Fibroblast of lung (primary cell): ENCODE measurements around the gene CTNND1.

Experiments
- EZH2 ChIP-seq: IDR thresholded peaks from 2 replicates; pipeline ENCODE4 v1.5.1; 2012; ENCODE audit warnings: low read length, control low read depth, mild to moderate bottlenecking; ENCODE audit errors: missing control alignments
- TF ChIP-seq, protein P1 (sequence below), 2 donors: IDR thresholded peaks in 1 of 2; conservative IDR thresholded peaks in 1 of 2; 1 replicate in 1 of 2; 2 replicates in 1 of 2; pipeline ENCODE4 v1.5.1; 2011 to 2012; ENCODE audit warnings: low read length in 2 of 2, control low read depth in 1 of 2, inconsistent platforms in 1 of 2, low read depth in 1 of 2, mild to moderate bottlenecking in 1 of 2

DNA sequence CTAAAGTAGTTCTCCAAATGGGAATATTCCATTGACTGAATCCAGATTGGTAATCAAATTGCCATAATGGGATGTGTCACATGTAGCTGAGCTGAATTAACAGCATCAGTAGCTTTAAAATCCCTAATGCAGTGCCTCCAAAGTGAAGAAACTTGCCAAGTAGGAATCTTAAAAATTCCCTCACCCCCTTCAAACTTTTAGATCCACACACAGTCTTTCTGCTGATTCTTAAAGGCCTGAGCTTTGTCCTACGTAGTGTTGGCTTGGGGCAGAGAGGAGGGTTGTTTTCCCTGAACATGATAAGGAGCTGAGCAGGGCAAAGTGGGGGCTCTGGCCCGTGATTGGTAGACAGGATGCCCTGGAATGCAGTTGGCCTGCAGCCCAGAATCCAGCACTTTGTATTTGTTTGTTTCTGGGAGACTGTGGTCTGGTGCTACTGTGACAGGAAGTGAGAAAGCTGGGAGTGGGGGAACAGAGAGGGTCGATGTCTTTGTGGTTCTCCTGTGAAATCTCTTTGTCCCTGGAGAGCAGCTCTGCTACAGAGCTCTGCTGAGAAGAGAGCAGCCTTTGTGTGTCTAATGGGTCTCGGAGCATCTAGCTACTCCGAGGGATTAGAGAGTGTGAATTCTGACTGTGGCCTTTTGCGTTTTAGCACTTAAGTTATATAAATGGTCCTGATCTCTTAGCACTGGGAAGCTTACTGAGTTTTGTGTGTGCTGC lies 16.9 kb downstream of the CTNND1 start:
- TF ChIP-seq, protein P1, sequence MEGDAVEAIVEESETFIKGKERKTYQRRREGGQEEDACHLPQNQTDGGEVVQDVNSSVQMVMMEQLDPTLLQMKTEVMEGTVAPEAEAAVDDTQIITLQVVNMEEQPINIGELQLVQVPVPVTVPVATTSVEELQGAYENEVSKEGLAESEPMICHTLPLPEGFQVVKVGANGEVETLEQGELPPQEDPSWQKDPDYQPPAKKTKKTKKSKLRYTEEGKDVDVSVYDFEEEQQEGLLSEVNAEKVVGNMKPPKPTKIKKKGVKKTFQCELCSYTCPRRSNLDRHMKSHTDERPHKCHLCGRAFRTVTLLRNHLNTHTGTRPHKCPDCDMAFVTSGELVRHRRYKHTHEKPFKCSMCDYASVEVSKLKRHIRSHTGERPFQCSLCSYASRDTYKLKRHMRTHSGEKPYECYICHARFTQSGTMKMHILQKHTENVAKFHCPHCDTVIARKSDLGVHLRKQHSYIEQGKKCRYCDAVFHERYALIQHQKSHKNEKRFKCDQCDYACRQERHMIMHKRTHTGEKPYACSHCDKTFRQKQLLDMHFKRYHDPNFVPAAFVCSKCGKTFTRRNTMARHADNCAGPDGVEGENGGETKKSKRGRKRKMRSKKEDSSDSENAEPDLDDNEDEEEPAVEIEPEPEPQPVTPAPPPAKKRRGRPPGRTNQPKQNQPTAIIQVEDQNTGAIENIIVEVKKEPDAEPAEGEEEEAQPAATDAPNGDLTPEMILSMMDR (conservative IDR thresholded peaks at IDR 0.05 in 1 of 2, IDR thresholded peaks at IDR 0.05 in 1 of 2; ENCODE audit: low read depth in 1 of 2, low read length in 2 of 2): no peak
- TF ChIP-seq EZH2: no peak
